Activated CD8-positive, alpha-beta memory T cell treated with anti-CD3 and anti-CD28 coated beads for 4 hours (primary cell): ENCODE data around the gene TXNDC5.
"Not testable (repeated sequence)": the region's sequence is repeated elsewhere in the genome, so short reads cannot be mapped to it uniquely, and the experiment has no call there.

Source experiments
- DNase-seq, 2 donors: peaks; one replicate each; pipeline ENCODE4 v3.0.0-alpha.2; 2020; ENCODE audit warnings: low read depth in 2 of 2

Gene TXNDC5

GRCh38 chr6:7914991-7915789 lies 4.6 kb upstream of the TXNDC5 start:
- no peak for DNase-seq

GRCh38 chr6:7914311-7914710 lies 3.7 kb upstream of the TXNDC5 start:
- no peak for DNase-seq

- no peak for DNase-seq
Measured at GRCh38 chr6:7912736-7913517, 2.3 kb upstream of the TXNDC5 start.

GRCh38 chr6:7912024-7912423 lies 1.4 kb upstream of the TXNDC5 start:
- DNase-seq, result no peak

GRCh38 chr6:7911345-7911725 lies 747 bp upstream of the TXNDC5 start:
- DNase-seq, result no peak

- DNase-seq, result no peak
Measured at GRCh38 chr6:7910298-7910653, 312 bp downstream of the TXNDC5 start.

GRCh38 chr6:7909323-7910276 lies 988 bp downstream of the TXNDC5 start:
- peak; percentile 8 to 13 for DNase-seq

- DNase-seq, result no peak
Measured at GRCh38 chr6:7907159-7907558, 3.4 kb downstream of the TXNDC5 start.

GRCh38 chr6:7906741-7907140 lies 3.8 kb downstream of the TXNDC5 start:
- no peak for DNase-seq

GRCh38 chr6:7905416-7905815 lies 5.2 kb downstream of the TXNDC5 start:
- no peak for DNase-seq

GRCh38 chr6:7904654-7905319 lies 5.8 kb downstream of the TXNDC5 start:
- DNase-seq, result no peak

- DNase-seq, result no peak
Measured at GRCh38 chr6:7903673-7904072, 6.9 kb downstream of the TXNDC5 start.

- no peak for DNase-seq
Measured at GRCh38 chr6:7902867-7903266, 7.7 kb downstream of the TXNDC5 start.

GRCh38 chr6:7902221-7902620 lies 8.4 kb downstream of the TXNDC5 start:
- no peak for DNase-seq

- DNase-seq, result no peak
Measured at GRCh38 chr6:7901780-7902179, 8.8 kb downstream of the TXNDC5 start.

GRCh38 chr6:7901056-7901455 lies 9.5 kb downstream of the TXNDC5 start:
- DNase-seq, result no peak

- no peak for DNase-seq
Measured at GRCh38 chr6:7900621-7901020, 10.0 kb downstream of the TXNDC5 start.

- DNase-seq, result no peak
Measured at GRCh38 chr6:7899889-7900213, 10.7 kb downstream of the TXNDC5 start.

- no peak for DNase-seq
Measured at GRCh38 chr6:7899101-7899888, 11.3 kb downstream of the TXNDC5 start.

GRCh38 chr6:7898193-7898586 lies 12.4 kb downstream of the TXNDC5 start:
- DNase-seq, result not testable (repeated sequence)
